HG03571 (cell line): ENCODE data around the gene GAB2.
A peak's percentile ranks its signal among the peaks of the same experiment; 100 is the strongest.
"Not testable (repeated sequence)": the region's sequence is repeated elsewhere in the genome, so short reads cannot be mapped to it uniquely, and the experiment has no call there.

Experiments
- ATAC-seq: cut with Tn5 transposase; IDR thresholded peaks from one replicate; pipeline ENCODE4 v1.9.1; 2021; ENCODE audit not compliant: unreplicated experiment

The GAB2 gene

GRCh38 chr11:78417175-78417887 lies at the start of gene GAB2:
TSS of gene GAB2 (minus strand) at chr11:78417820. CDS start at chr11:78417720, 100 bp downstream.
- peak; percentile 13 for ATAC-seq

GRCh38 chr11:78467370-78467769 lies 49.8 kb upstream of the GAB2 start:
- no peak for ATAC-seq

GRCh38 chr11:78465169-78465942 lies 47.7 kb upstream of the GAB2 start:
- ATAC-seq: peak; percentile 97

GRCh38 chr11:78464787-78465168 lies 47.2 kb upstream of the GAB2 start:
- ATAC-seq: not testable (repeated sequence)

GRCh38 chr11:78460471-78460870 lies 42.9 kb upstream of the GAB2 start:
- ATAC-seq: no peak

GRCh38 chr11:78459738-78460137 lies 42.1 kb upstream of the GAB2 start:
- no peak for ATAC-seq

- ATAC-seq: no peak
Observed at GRCh38 chr11:78457448-78457847, 39.8 kb upstream of the GAB2 start.

- ATAC-seq: no peak
Observed at GRCh38 chr11:78453140-78453935, 35.7 kb upstream of the GAB2 start.

- ATAC-seq: no peak
Observed at GRCh38 chr11:78451371-78452150, 33.9 kb upstream of the GAB2 start.

GRCh38 chr11:78450866-78451265 lies 33.2 kb upstream of the GAB2 start:
- no peak for ATAC-seq

GRCh38 chr11:78449866-78450265 lies 32.2 kb upstream of the GAB2 start:
- ATAC-seq: no peak

- ATAC-seq: no peak
Observed at GRCh38 chr11:78446210-78446609, 28.6 kb upstream of the GAB2 start.

- ATAC-seq: no peak
Observed at GRCh38 chr11:78444726-78445125, 27.1 kb upstream of the GAB2 start.

- no peak for ATAC-seq
Observed at GRCh38 chr11:78441956-78442355, 24.3 kb upstream of the GAB2 start.

GRCh38 chr11:78438298-78438975 lies 20.8 kb upstream of the GAB2 start:
- peak; percentile 83 for ATAC-seq

- no peak for ATAC-seq
Observed at GRCh38 chr11:78432956-78433355, 15.3 kb upstream of the GAB2 start.

GRCh38 chr11:78432058-78432515 lies 14.5 kb upstream of the GAB2 start:
- ATAC-seq: no peak

- ATAC-seq: no peak
Observed at GRCh38 chr11:78429660-78430059, 12.0 kb upstream of the GAB2 start.

GRCh38 chr11:78429209-78429608 lies 11.6 kb upstream of the GAB2 start:
- ATAC-seq: no peak

- ATAC-seq: no peak
Observed at GRCh38 chr11:78428773-78429172, 11.2 kb upstream of the GAB2 start.
